ENCODE data around the gene NAT14.

Gene NAT14

GRCh38 chr19:55471266-55471665 is 13.7 kb upstream of the NAT14 start:
- DNase-seq (ENCODE audit: low read depth), result no peak

GRCh38 chr19:55472463-55472862 is 12.5 kb upstream of the NAT14 start:
- no peak for DNase-seq (ENCODE audit: low read depth)

GRCh38 chr19:55473225-55474012 is 11.6 kb upstream of the NAT14 start:
- no peak for DNase-seq (ENCODE audit: low read depth)

GRCh38 chr19:55474269-55475265 is 10.4 kb upstream of the NAT14 start:
- DNase-seq (ENCODE audit: low read depth), result no peak

GRCh38 chr19:55476100-55476775 is 8.8 kb upstream of the NAT14 start, which contains the start of gene ZNF628:
Gene ZNF628, plus strand, starts transcription at chr19:55476617. Its CDS starts 3,294 bp downstream, at chr19:55479911.
- peak; percentile 88 for DNase-seq (ENCODE audit: low read depth)

GRCh38 chr19:55477905-55478304 is 7.1 kb upstream of the NAT14 start:
- no peak for DNase-seq (ENCODE audit: low read depth)

GRCh38 chr19:55478364-55478763 is 6.6 kb upstream of the NAT14 start:
- DNase-seq (ENCODE audit: low read depth), result no peak

GRCh38 chr19:55479045-55479444 is 5.9 kb upstream of the NAT14 start:
- DNase-seq (ENCODE audit: low read depth), result no peak

- DNase-seq (ENCODE audit: low read depth), result no peak
These were observed 5.3 kb upstream of the NAT14 start for GRCh38 chr19:55479451-55480230.

- DNase-seq (ENCODE audit: low read depth), result no peak
These were observed 3.7 kb upstream of the NAT14 start for GRCh38 chr19:55481148-55481793.

GRCh38 chr19:55481794-55482155 is 3.2 kb upstream of the NAT14 start:
- no peak for DNase-seq (ENCODE audit: low read depth)

- DNase-seq (ENCODE audit: low read depth), result no peak
These were observed 2.6 kb upstream of the NAT14 start for GRCh38 chr19:55482156-55482961.

- DNase-seq (ENCODE audit: low read depth), result no peak
These were observed 1.9 kb upstream of the NAT14 start for GRCh38 chr19:55482967-55483705.

GRCh38 chr19:55483706-55484592 is 1.0 kb upstream of the NAT14 start:
- no peak for DNase-seq (ENCODE audit: low read depth)

- no peak for DNase-seq (ENCODE audit: low read depth)
These were observed 537 bp downstream of the NAT14 start for GRCh38 chr19:55485439-55486011.

GRCh38 chr19:55486043-55486970 is 1.3 kb downstream of the NAT14 start:
- no peak for DNase-seq (ENCODE audit: low read depth)
